HG03571 (cell line): ENCODE data around the gene TBK1.

Source experiments
- ATAC-seq: cut with Tn5 transposase; IDR thresholded peaks from one replicate; pipeline ENCODE4 v1.9.1; 2021; ENCODE audit not compliant: unreplicated experiment

The TBK1 gene

DNA sequence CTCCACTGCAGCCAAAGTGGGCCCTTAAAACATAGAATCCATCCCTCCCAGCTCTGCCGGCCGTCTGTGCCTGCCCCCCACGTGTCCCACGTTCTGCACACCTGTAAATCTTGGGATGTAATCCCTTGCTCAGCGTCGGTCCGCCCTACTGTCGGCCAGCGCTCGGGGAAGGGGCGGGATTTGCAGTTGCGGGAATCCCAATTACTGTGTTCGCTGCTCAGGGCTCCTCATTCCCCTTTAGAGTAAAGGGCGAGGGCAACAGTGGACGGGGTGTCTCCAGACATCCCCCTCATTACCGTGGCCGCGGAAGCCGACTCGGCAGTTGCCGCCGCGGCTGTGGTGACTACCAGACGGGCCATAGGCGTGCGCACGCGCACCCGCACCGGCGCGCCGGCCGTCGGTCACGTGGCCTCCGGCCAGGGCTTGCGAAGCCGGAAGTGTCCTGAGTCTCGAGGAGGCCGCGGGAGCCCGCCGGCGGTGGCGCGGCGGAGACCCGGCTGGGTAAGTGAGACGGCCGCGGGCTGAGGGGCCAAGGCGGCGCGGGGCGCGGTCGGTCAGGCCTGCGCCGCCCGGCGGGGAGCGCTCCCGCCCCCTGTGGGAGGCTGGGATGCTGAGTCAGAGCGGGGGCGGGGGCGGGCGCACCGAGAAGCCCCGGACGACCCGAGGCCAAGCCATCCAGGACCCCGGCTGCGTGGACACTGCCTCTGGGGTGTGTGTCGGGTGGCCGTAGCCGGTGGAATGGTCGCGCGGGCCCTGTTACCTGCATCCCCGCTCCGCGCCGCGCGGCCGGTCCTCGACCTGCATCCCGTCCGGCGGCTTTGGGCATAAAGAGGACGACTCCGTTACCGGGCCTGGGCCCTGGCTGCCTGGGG lies at the start of gene TBK1:
TBK1 (plus strand) TSS at position 434 of the 872 bp plus-strand sequence. CDS start 3,751 bp downstream, outside the sequence.
- ATAC-seq: peak; percentile 94

DNA sequence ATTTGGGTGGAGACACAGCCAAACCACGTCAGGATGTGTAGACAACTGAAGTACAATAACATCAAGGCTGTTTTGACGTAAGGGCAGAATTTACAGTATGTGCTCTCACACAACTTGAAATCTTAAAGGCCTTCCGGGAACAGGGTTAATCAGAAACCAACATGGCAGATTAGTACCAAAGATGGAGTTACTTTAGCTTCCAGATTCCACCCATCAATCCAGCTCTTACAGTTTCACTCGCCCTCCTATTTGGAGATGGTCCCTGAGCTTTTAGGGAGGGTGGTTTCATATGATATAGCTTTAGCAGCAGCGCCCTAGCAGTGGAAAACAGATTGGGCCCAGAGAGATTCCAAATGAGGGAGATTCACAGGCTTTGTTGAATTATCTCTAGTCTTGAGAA lies 49.7 kb upstream of the TBK1 start:
- ATAC-seq: no peak

GRCh38 chr12:64403707-64404469 lies 48.0 kb upstream of the TBK1 start, which contains the start of gene XPOT:
TSS of gene XPOT (plus strand) at chr12:64404392. CDS start at chr12:64410036, 5,644 bp downstream.
- ATAC-seq: peak; percentile 97

DNA sequence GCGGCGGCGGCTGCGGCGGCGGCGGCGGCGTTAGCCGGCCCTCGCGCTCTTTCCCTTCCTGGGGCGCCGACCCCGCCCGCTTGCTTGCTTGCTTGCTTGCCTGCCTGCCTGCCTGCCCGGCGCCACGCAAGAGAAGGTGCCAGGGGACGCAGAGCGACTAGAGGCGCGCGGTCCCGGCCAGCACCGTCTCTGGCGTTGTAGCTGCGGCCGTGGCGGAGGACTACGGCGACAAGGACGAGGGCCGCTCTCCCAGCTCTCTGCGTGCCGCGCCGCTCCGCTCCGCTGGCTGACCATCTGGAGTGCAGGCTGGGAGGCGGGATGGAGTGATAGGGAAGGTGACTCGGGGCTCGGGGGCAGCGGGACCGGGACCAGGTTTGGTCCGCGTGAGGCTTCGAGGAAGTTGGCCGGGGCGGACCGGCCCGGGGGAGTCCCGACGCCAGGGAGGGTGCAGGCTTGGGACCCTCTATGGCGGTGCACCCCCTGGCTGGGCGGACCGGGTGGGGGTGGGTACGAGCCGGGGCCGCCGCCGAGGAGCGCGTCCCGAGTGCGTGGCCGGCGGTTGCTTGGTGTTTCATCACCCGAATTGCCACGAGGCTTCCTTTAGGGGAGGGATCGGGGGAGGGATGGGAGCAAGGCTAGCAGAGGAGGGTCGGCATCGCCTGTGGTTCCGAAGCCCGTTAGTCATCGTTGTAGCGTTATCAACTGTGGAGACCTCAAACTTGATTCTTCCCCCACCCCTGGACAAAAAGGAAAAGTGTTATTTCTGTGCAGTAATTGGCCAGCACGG lies 47.3 kb upstream of the TBK1 start:
- peak; percentile 32 for ATAC-seq

DNA sequence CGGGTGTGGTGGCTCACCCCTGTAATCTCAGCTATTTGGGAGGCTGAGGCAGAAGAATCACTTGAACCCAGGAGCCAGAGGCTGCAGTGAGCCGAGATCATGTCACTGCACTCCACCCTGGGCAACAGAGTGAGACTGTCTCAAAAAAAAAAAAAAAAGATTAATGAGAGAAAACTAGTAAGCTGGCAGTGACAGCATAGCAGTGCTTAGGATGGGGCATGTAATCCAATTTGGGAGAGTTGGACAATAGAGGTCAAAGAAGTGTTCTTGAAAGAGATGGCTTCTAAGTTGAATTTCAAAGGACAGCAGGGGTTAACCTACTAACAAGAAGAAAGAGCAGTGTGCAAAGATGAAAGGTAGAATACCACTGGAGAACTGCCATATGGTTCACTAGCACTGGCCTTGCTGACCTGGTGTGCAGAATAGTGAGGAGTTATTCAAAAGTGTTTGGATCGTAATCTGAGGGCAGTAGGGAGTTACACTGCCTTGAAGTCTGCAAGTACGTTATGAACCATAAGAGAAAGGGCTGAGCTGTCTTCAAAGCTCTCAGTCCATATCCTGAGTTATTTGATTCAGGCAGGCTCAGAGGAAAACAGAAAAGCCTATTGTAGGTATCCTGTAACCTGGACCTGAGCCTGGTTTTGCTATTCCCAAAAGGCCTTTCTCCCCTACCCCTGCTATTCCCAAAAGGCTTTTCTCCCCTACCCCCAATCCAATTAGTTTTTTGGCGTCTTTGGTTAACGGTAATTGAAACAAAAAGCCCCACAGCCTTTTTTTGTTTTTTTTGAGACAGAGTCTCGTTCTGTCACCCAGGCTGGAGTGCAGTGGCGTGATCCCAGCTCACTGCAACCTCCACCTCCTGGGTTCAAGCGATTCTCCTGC lies 44.3 kb upstream of the TBK1 start:
- no peak for ATAC-seq

DNA sequence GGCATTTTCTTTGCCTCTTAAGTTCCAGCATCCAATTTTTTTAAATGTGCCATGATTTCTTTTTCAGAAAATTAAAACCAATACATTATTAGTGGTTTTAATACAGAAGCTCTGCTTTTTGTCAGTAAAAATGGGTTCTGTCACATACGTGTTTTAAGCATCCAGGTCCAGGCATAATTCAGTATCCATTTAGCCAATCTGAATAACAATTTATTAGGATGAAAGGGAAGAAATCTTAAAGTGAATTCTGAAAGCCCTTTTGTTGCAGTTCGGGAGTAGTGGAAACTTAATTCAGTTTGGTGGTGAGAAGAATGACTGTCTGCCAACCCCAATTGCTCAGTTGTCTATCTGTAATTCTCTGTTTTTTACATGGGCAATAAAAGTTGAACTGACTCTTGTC lies 40.5 kb upstream of the TBK1 start:
- ATAC-seq: no peak

DNA sequence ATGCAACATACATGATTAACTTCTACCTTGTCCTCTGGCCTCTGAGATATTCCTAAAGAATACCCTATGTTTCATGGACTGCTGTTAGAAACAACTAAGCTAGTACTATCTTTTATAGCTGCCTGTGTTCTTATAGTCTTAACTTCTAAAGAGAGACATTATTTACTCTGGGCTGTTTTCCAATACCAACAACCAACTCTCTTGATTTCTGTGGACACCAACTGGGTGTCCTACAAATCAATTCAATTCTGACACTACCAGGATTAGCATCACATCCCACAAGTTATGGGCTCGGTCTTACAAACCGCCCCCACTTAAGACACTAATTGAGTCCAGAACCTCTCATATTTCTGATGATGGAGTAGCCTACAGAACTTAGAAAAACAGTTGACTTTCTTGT lies 39.5 kb upstream of the TBK1 start:
- ATAC-seq: no peak

GRCh38 chr12:64413884-64414283 lies 38.0 kb upstream of the TBK1 start:
- ATAC-seq: no peak

DNA sequence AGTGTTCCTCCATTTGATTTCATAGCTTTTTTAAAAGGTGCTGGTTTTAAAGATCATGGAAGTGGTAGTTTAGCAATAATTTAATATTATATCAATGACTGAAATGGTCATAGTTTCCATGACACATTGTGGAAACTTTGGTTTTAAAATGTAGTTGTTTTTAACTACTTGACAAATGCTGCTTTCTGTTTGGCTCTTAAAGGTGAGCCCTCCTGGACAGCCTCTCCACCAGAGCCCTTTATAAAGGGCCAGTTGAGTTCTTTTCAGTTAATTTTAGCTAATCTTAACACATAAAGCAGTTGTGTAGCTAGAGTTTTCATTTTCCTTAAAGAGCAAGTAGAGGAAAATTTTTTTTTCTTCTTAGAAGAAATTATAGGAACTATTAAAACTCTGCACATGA lies 33.7 kb upstream of the TBK1 start:
- no peak for ATAC-seq

DNA sequence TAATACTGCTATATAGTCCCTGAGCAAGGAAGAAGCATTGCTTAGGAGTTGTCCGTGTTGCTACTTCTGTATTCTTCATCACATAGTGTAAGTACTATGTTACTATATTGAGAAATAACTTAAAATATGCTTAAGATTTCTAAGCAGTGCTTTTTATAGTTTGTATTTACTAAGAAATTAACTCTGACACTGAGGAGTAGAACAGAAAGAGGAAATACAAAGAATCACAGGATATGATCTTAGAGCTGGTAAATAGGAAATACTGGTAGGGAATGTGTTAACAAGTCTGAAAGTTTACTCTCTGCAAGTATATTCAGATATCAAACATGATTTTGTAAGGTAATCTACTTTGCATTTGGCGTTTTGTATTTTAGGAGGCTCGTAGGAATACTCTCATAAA lies 32.2 kb upstream of the TBK1 start:
- no peak for ATAC-seq

DNA sequence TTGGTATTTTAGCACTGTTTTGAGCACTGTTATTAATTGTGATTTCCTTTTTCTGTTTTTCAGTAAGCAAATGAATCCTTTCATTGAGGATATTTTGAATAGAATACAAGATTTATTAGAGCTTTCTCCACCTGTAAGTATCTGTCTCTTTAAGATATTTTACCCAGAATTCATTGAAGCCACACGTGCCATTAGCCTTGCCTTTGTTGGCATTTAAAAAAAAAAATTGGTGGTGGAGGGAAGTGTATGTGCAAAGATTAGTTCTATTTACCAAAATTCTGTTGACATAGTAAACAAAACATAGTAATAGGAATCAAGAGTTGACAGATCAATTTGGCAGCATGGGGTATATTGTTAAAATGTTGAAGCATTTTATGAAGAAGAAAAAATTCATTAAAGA lies 23.9 kb upstream of the TBK1 start:
- no peak for ATAC-seq

- no peak for ATAC-seq
These were observed 23.0 kb upstream of the TBK1 start for GRCh38 chr12:64428956-64429355.

- no peak for ATAC-seq
These were observed 21.0 kb upstream of the TBK1 start for GRCh38 chr12:64430886-64431285.

DNA sequence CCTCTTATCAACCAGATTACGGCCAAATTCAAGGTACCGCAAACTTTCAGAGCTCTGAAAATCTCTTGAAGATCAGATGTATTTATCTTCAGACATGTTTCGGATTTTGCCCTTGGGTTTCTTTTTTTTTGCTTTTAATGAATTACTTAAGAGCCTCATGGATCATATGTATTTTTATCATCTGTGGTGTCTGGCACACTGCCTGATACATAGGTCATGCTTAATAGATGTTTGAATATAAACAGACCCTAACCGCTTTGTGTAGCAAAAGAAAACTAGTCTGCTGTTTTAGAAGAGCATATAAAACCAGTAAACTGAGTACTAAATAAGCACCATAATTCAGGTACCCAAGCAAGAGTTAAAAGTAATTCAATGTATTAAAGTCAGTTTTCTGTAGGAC lies 20.1 kb upstream of the TBK1 start:
- no peak for ATAC-seq

DNA sequence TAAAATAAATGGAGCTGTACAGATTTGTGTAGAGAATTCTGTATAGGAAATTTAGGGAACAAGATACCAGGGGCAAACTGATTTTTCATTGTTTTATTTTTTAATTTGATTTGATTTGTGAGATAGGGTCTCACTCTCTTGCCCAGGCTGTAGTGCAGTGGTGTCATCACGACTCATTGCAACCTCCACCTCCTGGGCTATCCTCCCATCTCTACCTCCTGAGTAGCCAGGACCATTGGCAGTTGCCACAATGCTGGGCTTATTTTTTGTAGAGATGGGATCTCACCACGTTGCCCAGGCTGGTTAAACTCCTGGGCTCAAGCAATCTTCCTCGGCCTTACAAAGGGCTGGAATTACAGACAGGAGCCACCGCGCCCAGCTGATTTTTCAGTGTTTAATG lies 18.0 kb upstream of the TBK1 start:
- no peak for ATAC-seq

GRCh38 chr12:64440100-64440499 lies 11.8 kb upstream of the TBK1 start:
- no peak for ATAC-seq

GRCh38 chr12:64445490-64445889 lies 6.4 kb upstream of the TBK1 start:
- ATAC-seq: no peak

GRCh38 chr12:64446295-64446694 lies 5.6 kb upstream of the TBK1 start:
- ATAC-seq: no peak

DNA sequence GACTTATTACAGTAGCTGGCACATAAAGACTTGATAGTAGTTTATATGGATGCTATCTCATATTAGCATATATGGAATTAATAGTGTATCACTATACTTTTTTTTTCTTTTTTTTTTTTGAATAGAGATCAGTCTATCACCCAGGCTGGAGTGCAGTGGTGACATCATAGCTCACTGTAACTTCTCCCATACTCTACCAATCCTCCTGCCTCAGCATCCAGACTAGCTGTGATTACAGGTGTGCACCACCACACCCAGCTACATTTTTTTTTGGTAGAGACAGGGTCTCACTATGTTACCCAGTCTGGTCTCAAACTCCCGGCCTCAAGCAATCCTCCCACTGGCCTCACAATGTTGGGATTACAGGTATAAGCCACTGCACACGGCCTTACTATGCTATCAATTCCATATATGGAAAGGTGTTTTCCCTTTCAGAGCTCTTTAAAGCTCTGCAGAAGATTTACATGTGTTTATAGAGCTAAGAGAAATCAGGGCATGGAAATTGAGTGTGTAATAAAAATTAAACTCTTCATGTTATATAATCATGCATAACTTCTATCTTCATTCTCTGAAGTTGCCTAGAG lies 1.8 kb upstream of the TBK1 start:
- no peak for ATAC-seq
